GM12878 (cell line): Measurements from ENCODE around the gene MPRIP. TPM values are rescaled to one million over a fixed set of nuclear protein-coding genes. Genes with fewer than 3 reads are reported as not detected.

Experiments used
- ATAC-seq: fragments of 200-7000 bp; cut with Tn5 transposase; 3 replicates; pipeline ENCODE4 v1.9.1; 2020; ENCODE audit warnings: mild to moderate bottlenecking, moderate library complexity
- BruUV-seq: library from RNA; stranded (reverse); fragments of 400-500 nt; replicated peaks from 2 replicates; lab custom pipeline; 2021; lab: Mats Ljungman, UMichigan
- CTCF ChIA-PET: fragments of 300-600 bp; sonication (Branson Sonifier 250); formaldehyde crosslinking; extraction: SDS; loops from one replicate; lab custom pipeline; 2021; ENCODE audit warnings: inconsistent platforms; lab: Yijun Ruan, JAX
- POLR2A ChIA-PET: fragments of 350-600 bp; formaldehyde crosslinking; extraction: SDS; loops from one replicate; lab custom pipeline; 2021; ENCODE audit warnings: inconsistent platforms; lab: Charles Lee
- RAD21 ChIA-PET: fragments of 300-600 bp; sonication (Branson Sonifier 250); formaldehyde crosslinking; loops from one replicate; lab custom pipeline; 2023; ENCODE audit warnings: antibody characterized with exemption; ENCODE audit not compliant: unreplicated experiment; lab: Charles Lee
- SMC1A ChIA-PET: fragments of 300-600 bp; sonication (Branson Sonifier 250); formaldehyde crosslinking; loops from one replicate; lab custom pipeline; 2023; ENCODE audit not compliant: unreplicated experiment, uncharacterized antibody; lab: Charles Lee
- DNase-seq: peaks from one replicate; pipeline ENCODE4 v3.0.0-alpha.2; 2011; ENCODE audit warnings: low read depth, low spot score
- FAIRE-seq: peaks from 3 replicates; lab custom pipeline; 2011; peaks lifted over from hg19 to GRCh38; lab: Jason Lieb, UNC
- H2AFZ ChIP-seq: 2 replicates; pipeline ENCODE4 v1.6.0; 2011; ENCODE audit warnings: low read depth, low read length, control low read depth; ENCODE audit not compliant: control insufficient read depth
- H3K27ac ChIP-seq: 2 replicates; pipeline ENCODE4 v1.5.1; 2011; ENCODE audit warnings: control low read depth; ENCODE audit not compliant: control insufficient read depth, insufficient read depth
- H3K27me3 ChIP-seq, 2 experiments: replicated peaks in 1 of 2; 2 replicates each; pipeline versions ENCODE4 v1.6.0 to v1.6.1; 2011; ENCODE audit warnings: low read length in 1 of 2; ENCODE audit not compliant: control insufficient read depth in 2 of 2, insufficient read depth in 2 of 2
- H3K36me3 ChIP-seq, 2 experiments: 2 replicates each; pipeline ENCODE4 v1.5.1; 2011; ENCODE audit warnings: low read length in 1 of 2; ENCODE audit not compliant: control insufficient read depth in 2 of 2, insufficient read depth in 2 of 2
- H3K4me1 ChIP-seq: 2 replicates; pipeline ENCODE4 v1.6.1; 2011; ENCODE audit warnings: mild to moderate bottlenecking, low read length, moderate library complexity, mixed read lengths; ENCODE audit not compliant: control insufficient read depth, insufficient read depth
- H3K4me2 ChIP-seq: 2 replicates; pipeline ENCODE4 v1.6.0; 2011; ENCODE audit warnings: control low read depth; ENCODE audit not compliant: control insufficient read depth, insufficient read depth
- H3K4me3 ChIP-seq: fragments of 200-600 bp; sonication (generic); 2 replicates; pipeline ENCODE4 v1.5.1; 2016
- H3K79me2 ChIP-seq: 2 replicates; pipeline ENCODE4 v1.6.0; 2011; ENCODE audit warnings: low read length; ENCODE audit not compliant: control insufficient read depth, insufficient read depth
- H3K9ac ChIP-seq: 2 replicates; pipeline ENCODE4 v1.8.0; 2011; ENCODE audit warnings: low read length, control low read depth, mixed read lengths; ENCODE audit not compliant: control insufficient read depth, insufficient read depth
- H3K9me3 ChIP-seq: replicated peaks from 3 replicates; pipeline ENCODE4 v1.5.1; 2011; ENCODE audit warnings: mild to moderate bottlenecking, low read length; ENCODE audit not compliant: control insufficient read depth, insufficient read depth
- H4K20me1 ChIP-seq: 2 replicates; pipeline ENCODE4 v1.6.0; 2011; ENCODE audit not compliant: control insufficient read depth, insufficient read depth
- BCL3 ChIP-seq: IDR thresholded peaks from 2 replicates; pipeline ENCODE4 v1.6.1; 2011; ENCODE audit warnings: borderline replicate concordance, low read depth, mild to moderate bottlenecking, moderate library complexity, low read length; ENCODE audit not compliant: insufficient read depth, poor library complexity, severe bottlenecking
- CREB1 ChIP-seq: IDR thresholded peaks from 2 replicates; pipeline ENCODE4 v1.6.1; 2012; ENCODE audit warnings: low read depth, mild to moderate bottlenecking, inconsistent platforms
- EP300 ChIP-seq, 2 experiments: fragments of 150-350 bp in 1 of 2; IDR thresholded peaks; 2 replicates each; pipeline ENCODE4 v1.6.1; 2011 to 2012; ENCODE audit warnings: low read depth in 2 of 2, low read length in 2 of 2, borderline replicate concordance in 1 of 2, improper control_type of control experiment in 1 of 2, inconsistent platforms in 1 of 2; ENCODE audit not compliant: control insufficient read depth in 1 of 2
- EZH2 ChIP-seq: IDR thresholded peaks from 2 replicates; pipeline ENCODE4 v1.6.1; 2012; ENCODE audit warnings: low read depth, mild to moderate bottlenecking, control low read depth, inconsistent platforms, low read length, borderline replicate concordance; ENCODE audit not compliant: control insufficient read depth
- FOS ChIP-seq: IDR thresholded peaks from 3 replicates; pipeline ENCODE4 v1.6.1; 2011; ENCODE audit warnings: borderline replicate concordance; ENCODE audit not compliant: insufficient read length; ENCODE audit errors: extremely low read depth
- HDGF ChIP-seq: fragments of 450-650 bp; IDR thresholded peaks from 2 replicates; pipeline ENCODE4 v1.6.1; 2016; ENCODE audit warnings: antibody characterized with exemption
- MEF2A ChIP-seq: IDR thresholded peaks from 2 replicates; pipeline ENCODE4 v1.6.1; 2011; ENCODE audit warnings: low read depth, mild to moderate bottlenecking, low read length, moderate library complexity; ENCODE audit not compliant: insufficient read depth
- NFYA ChIP-seq: IDR thresholded peaks from 2 replicates; pipeline ENCODE4 v1.6.1; 2011; ENCODE audit warnings: low read depth, mild to moderate bottlenecking, low read length, improper control_type of control experiment, borderline replicate concordance
- POLR2A ChIP-seq: IDR thresholded peaks from 2 replicates; pipeline ENCODE4 v1.6.1; 2011; ENCODE audit warnings: low read depth, mild to moderate bottlenecking, low read length
- POLR2AphosphoS2 ChIP-seq: IDR thresholded peaks from 2 replicates; pipeline ENCODE4 v1.6.1; 2011; ENCODE audit warnings: low read depth, mild to moderate bottlenecking, low read length, improper control_type of control experiment, moderate library complexity
- RBBP5 ChIP-seq: fragments of 200-600 bp; sonication (generic); conservative IDR thresholded peaks from 2 replicates; pipeline ENCODE4 v1.6.1; 2016
- RCOR1 ChIP-seq: conservative IDR thresholded peaks from 2 replicates; pipeline ENCODE4 v1.6.1; 2012; ENCODE audit warnings: low read depth, low read length, improper control_type of control experiment
- REST ChIP-seq: IDR thresholded peaks from 2 replicates; pipeline ENCODE4 v1.6.1; 2012; ENCODE audit warnings: mild to moderate bottlenecking, low read depth, low read length
- SIX5 ChIP-seq: IDR thresholded peaks from 2 replicates; pipeline ENCODE4 v1.6.1; 2011; ENCODE audit warnings: mild to moderate bottlenecking, low read depth, low read length, moderate library complexity; ENCODE audit not compliant: severe bottlenecking
- SMAD5 ChIP-seq: IDR thresholded peaks from 2 replicates; pipeline ENCODE4 v1.6.1; 2016; ENCODE audit warnings: antibody characterized with exemption, low read depth
- TBL1XR1 ChIP-seq: IDR thresholded peaks from 2 replicates; pipeline ENCODE4 v1.6.1; 2012; ENCODE audit warnings: low read depth, low read length, improper control_type of control experiment
- TCF12 ChIP-seq: IDR thresholded peaks from 2 replicates; pipeline ENCODE4 v1.6.1; 2011; ENCODE audit warnings: low read depth, mild to moderate bottlenecking, low read length
- YBX1 ChIP-seq: fragments of 450-650 bp; IDR thresholded peaks from 2 replicates; pipeline ENCODE4 v1.6.1; 2016; ENCODE audit warnings: antibody characterized with exemption
- WGBS: methylation state at CpG from one replicate; pipeline ENCODE4 v1.1.6; 2016; ENCODE audit warnings: low lambda C conversion rate; ENCODE audit not compliant: insufficient replicate concordance, insufficient coverage; ENCODE audit errors: missing lambda C conversion rate; 5-methylcytosine and 5-hydroxymethylcytosine counted together
- in situ Hi-C: fragments of 300-500 bp; cut with MboI; formaldehyde crosslinking; loops from 9 replicates; pipeline ENCODE4 v1.14.3; 2018; ENCODE audit warnings: mixed read lengths
- intact Hi-C: fragments of 100-400 bp; cut with micrococcal nuclease; formaldehyde crosslinking; loops from one replicate; pipeline ENCODE4 v1.14.2; 2022; ENCODE audit not compliant: unreplicated experiment
- polyA plus RNA-seq, 11 experiments: library from polyadenylated mRNA; depleted of rRNA in 4 of 11; unstranded in 6 of 11; stranded (reverse) in 5 of 11; fragments of >200 nt; fragmentation: Nextera tagmentation in 4 of 11; fragmentation: Illumina TruSeq in 1 of 11; extraction: Ambion mirVana in 4 of 11; extraction: Trizol in 1 of 11; gene quantifications; 1 replicate in 1 of 11; 2 replicates in 10 of 11; pipeline versions ENCODE4 v1.2.1 to v1.2.3, GENCODE V29; 2011 to 2016; ENCODE audit warnings: inconsistent platforms in 2 of 11, missing spikeins in 2 of 11, low read depth in 1 of 11
- total RNA-seq, 4 experiments: library from RNA; depleted of rRNA in 3 of 4; stranded (reverse); fragments of >200 nt in 3 of 4; fragmentation: Illumina TruSeq in 1 of 4; extraction: Trizol in 1 of 4; gene quantifications; 2 replicates each; pipeline versions ENCODE4 v1.2.1 to v1.2.3, GENCODE V29; 2013 to 2021

The MPRIP gene
- total and polyA plus RNA-seq, 10 of the 15 experiments (the other 5 are each of a cell fraction or from before 2014, with no cell fraction given): 16.5 to 168 (median 71.7) TPM

- no peaks in the 10 kb centered on the region for H3K4me1 ChIP-seq
- H3K27me3 ChIP-seq: no peaks in the 10 kb centered on the region
- ChIA-PET SMC1A (no interaction called here), RAD21 (no interaction called here), CTCF (no interaction called here), POLR2A (no interaction called here)
- H3K9ac ChIP-seq: no peak overlapping the region
- H2AFZ ChIP-seq: no peak overlapping the region
- TF ChIP-seq FOS (no peak), REST (no peak), CREB1 (no peak), EZH2 (no peak), TBL1XR1 (no peak), SMAD5 (no peak), TCF12 (no peak), SIX5 (no peak), NFYA (no peak), MEF2A (no peak), BCL3 (no peak), HDGF (no peak), EP300 (IDR thresholded peaks at IDR 0.05; ENCODE audit: borderline replicate concordance in 1 of 2, control insufficient read depth in 1 of 2, low read depth in 2 of 2, low read length in 2 of 2) (no peak), POLR2A (no peak), RCOR1 (no peak), POLR2AphosphoS2 (no peak), RBBP5 (no peak), YBX1 (no peak)
- H3K79me2 ChIP-seq: no peaks in the 10 kb centered on the region
- no peaks in the 10 kb centered on the region for H3K9me3 ChIP-seq
- H3K36me3 ChIP-seq: peaks cover 13 to 17% of the 10 kb centered on the region in 2 experiments
- BruUV-seq: no TSS peak
- FAIRE-seq (no peak), DNase-seq (no peak), ATAC-seq (no peak)
- H3K4me3 ChIP-seq: no peak overlapping the region
- H3K27ac ChIP-seq: no peak overlapping the region
- intact Hi-C loops (no loop called here), in situ Hi-C loops (no loop called here)
- H3K4me2 ChIP-seq: no peak overlapping the region
- 97% methylated on average over 10 of the region's 10 CpGs for WGBS
- H4K20me1 ChIP-seq: no peaks in the 10 kb centered on the region
These were observed 171.5 kb downstream of the MPRIP start for GRCh38 chr17:17213775-17214174.
